Fibroblast of the conjunctiva (primary cell): ENCODE measurements around the gene LIN28B.
A peak's percentile ranks its signal among the peaks of the same experiment; 100 is the strongest.
"Not testable (repeated sequence)": the region's sequence is repeated elsewhere in the genome, so short reads cannot be mapped to it uniquely, and the experiment has no call there.

Source experiments
- DNase-seq: peaks from one replicate; pipeline ENCODE4 v3.0.0-alpha.2; 2010; ENCODE audit warnings: low read depth

Gene LIN28B

DNA sequence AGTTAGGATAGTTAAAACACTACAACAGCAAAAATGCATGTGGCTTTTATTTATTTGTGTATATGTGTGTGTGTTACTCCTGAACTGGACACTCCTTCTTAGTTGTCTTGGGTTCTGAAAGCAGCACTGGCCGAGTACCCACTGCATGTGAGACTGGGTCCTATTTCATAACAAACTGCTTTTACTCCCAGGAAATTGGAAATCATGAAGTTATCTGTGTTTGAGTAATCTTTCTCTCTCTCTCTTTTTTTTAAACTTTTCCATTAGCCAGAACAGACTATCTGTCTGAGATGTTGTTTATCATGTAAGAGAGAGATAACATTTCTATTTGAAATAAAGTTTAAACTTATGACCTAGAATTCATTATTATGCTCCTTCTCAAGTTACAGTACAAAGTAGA, 110.4 kb downstream of the LIN28B start:
- DNase-seq: no peak

DNA sequence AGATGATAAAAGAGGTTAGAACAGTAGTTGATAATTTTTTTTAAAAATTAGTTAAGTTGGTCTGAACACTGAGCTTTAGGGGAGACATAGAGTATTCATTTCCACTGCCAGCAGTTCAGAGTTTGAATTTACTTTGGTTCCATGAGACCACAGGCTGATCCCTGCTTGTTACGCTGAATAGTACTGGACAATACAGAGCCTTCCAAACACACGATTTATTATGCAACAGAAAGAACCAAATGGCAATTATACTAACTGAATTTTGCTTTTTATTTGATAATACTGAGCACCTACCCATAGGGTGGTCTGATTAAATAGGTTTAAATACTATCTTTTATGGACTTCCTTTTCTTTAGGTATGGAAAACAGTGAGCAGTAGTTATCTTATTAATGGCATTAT, 111.5 kb downstream of the LIN28B start:
- DNase-seq: no peak

DNA sequence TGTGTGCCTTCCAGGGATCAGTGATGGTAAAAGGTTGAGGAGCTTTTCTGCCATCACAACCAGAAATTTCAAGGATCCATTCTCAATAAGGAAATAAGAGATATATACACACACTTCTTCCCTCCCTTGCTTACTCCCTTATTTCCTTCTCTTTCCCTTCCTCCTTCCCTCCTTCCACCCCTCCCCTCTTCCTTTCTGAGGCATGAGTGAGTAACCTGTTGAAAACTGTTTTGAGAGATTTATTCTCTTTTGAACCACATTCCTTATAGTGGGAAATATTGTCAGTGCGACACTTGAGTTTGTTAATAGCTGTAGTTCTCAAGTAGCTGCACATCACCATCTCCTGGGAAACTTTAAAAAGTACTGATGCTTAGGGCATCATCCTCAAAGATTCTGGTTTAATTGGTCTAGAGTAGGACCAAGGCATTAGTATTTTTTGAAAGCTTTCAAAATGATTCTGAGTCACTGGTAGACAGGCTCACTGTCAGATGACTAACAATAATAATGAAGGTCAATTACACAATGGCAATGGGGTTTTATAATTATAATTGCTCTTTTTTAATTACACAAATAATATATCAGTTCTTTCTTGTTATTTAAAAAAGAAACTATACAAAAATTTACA, 113.0 kb downstream of the LIN28B start:
- DNase-seq: no peak

DNA sequence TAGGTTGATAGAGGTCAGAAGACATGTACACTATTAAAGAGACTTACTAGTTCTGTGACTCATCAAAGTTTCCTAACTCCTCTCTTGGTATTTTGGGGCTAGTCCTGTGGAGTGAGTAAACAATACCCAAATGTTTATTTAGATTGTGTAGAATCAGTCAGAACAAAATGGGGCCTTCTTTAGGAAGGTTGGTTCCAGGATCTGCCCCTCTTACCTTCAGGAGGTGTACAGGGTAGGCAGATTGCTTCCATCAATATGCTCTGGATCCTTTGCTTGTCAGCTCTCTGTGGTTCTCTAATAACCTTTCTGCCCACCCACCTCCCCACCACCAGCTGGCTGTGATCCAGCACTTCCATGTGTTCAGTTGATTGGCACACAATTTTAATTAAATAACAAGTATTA, 115.9 kb downstream of the LIN28B start:
- peak; percentile 2 for DNase-seq

DNA sequence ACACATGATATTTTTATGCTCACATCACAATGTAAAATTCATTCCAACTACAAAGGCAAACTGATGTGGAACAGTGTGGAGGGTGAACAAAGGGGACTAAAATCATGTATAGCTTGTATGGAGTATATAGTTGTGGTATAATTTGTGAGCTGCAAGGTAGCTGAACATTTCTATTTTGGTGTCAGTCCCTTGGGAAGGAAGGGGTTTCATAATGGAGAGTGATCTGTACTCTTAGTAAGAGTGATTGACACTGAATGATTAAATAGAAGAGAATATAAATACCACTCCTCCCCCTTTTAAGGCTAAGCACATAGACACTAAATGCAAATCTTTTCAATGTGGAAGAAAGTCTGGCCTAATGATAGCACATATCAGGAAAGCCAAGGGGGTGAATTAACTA, 118.3 kb downstream of the LIN28B start:
- DNase-seq: no peak

DNA sequence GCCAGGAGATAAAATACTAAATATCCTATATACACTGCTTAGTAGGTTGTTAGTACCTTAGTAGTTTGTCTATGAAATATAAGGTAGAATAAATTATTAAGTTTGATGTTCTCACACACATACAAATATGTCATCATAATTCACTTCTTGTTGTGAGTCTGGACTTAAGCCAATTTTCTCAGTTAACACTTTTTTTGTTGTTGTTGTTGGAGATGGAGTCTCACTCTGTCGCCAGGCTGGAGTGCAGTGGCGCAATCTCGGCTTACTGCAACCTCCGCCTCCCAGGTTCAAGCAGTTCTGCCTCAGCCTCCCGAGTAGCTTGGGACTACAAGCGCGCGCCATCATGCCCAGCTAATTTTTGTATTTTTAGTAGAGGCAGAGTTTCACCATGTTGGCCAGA, 119.5 kb downstream of the LIN28B start:
- not testable (repeated sequence) for DNase-seq

DNA sequence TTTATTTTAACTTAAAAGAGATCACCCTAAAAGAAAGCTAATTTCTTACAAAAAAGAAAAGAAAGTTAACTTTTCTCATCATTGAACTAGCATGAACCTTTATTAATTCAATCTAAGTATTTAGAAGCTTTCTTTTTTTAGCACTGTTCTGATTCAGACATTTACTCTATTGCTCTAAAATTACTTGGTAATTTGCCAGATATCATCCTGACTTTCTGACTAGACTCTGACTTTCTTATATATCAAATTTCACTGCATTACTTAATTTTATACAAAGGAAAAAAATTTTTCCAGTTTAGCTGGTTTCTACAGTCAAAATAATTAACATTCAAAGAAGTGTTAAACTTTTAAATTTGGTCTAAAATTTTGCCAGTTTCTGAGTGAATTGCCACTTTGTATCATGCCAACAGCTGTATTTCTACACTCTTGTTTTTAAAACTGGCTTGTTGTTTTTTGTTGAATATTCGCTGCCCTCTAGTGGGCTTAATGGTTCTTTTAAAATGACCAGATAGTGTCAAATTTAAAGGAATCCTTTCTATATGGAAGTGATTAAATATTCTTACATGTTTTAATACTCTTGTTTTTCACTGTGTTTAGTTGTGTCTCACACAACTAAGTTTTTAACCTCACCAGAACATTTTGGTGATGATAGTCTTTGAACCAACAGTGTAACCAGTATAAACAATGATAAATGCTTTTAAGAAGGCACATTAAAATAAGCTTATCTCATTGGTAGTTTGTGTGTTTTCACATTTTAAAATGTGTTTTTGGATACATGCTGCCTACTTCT, 120.9 kb downstream of the LIN28B start:
- DNase-seq: peak; percentile 23

DNA sequence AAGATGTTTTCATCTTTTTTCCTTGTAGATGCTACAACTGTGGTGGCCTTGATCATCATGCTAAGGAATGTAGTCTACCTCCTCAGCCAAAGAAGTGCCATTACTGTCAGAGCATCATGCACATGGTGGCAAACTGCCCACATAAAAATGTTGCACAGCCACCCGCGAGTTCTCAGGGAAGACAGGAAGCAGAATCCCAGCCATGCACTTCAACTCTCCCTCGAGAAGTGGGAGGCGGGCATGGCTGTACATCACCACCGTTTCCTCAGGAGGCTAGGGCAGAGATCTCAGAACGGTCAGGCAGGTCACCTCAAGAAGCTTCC, 121.4 kb downstream of the LIN28B start:
- no peak for DNase-seq

DNA sequence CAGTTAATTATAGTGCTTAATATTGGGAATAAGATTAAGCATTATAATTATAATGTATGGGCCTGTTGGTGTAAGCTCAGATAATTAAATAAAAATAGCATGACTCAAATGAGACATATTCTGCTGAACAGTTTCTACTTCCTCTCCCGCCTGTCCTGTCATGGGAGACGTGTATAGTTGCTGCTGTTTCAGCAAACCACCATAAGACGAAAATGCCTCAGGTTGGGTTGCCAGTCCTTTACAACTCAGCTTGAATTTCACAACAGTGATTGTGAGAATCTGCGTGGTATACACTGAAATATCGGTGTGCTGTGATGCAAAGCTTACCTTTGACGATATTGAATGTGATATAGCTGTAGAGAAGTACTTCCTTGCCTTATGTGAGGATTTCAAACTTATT, 123.4 kb downstream of the LIN28B start:
- no peak for DNase-seq

DNA sequence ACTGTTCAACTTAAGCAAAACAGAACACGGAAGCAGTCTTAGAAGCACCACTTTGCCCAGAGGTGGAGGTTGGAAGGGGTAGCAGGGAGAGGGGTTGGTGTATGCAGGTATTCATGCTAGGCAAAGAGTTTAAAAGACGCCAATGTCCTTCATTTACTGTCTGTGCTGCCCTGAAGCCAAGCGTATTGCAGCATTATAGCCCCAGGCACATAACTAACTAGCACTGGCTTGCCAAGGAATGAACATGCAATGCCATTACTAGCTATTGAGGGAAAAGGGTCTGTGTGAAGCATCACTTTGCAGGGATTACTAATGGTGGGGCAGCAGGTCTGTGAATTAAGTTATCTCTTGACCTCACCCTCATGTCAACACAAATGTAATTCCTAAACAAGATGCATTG, 124.8 kb downstream of the LIN28B start:
- DNase-seq: not testable (repeated sequence)

DNA sequence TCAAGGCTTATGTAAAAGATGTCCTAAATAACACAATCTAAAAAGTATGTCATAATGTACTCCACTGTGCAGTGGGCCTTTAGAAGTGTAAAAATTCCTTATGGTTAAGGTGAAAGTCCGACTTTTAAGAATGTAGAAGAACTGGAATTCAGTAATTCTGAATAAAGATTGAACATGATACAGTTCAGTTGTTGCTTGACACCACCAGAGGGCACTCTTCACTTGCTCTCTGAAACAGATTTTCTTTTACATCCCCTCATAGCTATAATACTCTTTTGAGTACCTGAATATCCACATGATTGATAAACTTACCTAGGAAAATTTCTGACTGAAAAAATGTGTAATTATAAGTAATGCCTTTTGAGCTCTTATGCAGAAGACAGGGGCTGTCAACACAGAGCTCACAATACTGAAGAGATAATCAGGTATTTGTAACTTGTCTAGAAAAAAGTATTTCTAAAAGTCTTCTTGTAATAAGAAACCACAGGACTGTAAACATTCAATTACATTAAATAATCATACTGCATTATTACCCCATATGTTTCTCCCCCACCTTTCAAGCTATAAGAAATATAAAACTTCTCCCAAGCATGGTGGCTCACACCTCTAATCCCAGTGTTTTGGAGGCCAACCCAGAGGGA, 130.8 kb downstream of the LIN28B start:
- peak; percentile 56 for DNase-seq

DNA sequence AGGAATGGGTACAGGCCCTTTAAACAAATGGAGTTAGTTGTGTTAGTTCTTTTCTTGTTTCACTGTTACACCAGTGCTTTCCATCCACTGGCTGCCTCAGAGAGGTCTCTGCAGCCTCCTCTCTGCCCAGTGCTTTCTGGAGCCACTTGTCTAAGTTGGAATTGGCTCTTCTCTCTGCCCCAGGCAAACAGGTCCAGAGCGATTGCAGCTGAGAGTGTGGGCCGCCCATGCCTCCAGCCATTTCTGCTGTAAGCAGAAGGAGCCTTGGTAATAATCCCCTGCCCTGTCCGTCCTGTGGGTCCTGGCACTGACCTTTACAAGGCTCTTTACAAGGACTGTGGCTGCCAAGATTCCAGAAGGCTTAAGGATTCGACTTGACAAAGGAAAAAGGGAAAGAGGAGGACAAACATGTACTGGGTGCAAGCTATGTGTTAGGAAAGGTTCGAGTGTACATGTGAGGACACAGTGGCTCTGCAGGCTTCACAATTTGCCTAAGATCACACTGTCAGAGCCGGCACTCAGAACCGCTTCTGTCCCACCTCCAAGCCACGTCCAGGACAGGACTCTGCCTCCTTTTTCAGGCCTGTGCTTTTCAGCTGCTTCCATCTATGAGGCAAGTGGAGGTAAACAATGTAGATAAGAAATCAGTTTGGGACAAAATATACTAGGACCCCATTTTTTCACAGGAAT, 134.4 kb downstream of the LIN28B start:
- no peak for DNase-seq

DNA sequence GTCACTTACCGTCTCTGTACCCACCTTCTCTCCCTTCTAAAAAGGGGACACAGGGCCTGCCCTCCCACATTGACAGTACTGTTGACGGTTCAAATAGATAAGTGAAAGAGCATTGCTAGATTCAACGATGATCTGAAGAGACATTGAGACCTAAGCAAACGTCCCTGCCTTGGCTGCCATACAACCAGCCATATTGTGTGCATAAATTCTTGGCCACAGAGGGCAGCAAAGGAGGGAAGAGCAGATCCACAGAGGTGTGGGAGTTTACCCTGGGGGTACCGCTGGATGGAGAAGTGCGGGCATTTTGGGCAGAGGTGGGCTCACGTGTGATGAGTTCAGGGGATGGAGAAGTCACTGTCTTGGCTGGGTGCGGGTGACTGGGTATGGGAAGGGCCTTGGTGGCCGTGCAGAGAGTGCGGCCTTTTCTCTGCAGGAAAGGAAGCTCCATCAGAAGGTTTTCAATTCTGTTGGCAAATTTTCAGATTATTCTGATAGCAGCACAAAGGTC, 137.3 kb downstream of the LIN28B start:
- no peak for DNase-seq

DNA sequence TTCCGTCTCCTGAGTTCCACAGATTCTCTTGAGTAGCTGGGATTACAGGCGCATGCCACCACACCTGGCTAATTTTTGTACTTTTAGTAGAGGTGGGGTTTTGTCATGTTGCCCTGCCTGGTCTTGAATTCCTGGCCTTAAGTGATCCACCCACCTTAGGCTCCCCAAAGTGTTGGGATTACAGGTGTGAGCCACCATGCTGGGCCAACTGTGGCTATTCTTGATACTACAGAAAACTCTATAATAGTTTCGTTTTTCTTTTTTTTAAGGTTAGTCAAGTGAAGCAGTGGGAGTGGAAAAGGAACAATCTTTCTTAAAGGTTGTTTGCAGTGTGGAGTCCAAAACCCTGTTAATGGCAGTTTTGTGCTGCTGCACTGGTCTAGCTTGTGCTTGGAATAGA, 138.2 kb downstream of the LIN28B start:
- no peak for DNase-seq

DNA sequence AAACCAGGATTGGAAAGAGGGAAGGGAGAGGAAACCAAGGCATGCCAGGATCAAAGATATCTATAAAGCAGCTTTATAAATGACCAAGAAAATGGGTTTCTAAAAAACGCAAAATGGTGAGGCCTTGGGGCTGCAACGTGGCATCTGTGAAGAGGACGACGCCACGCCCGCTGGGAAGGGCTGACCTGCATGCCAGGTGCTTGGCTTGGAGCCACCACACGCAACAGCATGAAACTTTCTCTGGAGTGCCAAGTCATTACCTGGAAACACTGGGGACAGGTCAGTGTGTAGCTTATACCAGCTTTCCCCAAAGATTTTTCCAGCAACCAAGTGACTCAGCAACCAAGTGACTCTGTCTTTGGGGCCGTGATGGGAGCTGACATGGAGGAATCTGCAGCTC, 140.4 kb downstream of the LIN28B start:
- DNase-seq: no peak

DNA sequence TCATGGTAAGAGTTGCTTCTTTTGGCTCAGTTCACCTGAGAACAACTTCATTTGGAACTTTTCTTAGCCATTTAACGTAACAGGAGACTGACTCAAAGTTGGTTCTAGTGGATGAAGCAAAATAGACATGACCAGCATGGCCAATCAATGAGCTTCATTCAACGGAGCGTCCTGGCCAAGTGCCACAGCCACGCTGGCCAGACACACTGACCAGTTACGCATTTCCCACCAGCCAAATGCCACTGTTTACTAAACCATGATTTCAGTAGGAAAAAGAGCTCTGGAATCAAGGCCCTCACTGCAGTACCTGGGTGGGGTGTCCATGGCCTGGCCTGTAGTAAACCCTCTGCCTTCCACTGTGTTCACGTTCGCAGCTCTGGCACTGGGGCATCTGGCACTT, 142.5 kb downstream of the LIN28B start:
- no peak for DNase-seq

DNA sequence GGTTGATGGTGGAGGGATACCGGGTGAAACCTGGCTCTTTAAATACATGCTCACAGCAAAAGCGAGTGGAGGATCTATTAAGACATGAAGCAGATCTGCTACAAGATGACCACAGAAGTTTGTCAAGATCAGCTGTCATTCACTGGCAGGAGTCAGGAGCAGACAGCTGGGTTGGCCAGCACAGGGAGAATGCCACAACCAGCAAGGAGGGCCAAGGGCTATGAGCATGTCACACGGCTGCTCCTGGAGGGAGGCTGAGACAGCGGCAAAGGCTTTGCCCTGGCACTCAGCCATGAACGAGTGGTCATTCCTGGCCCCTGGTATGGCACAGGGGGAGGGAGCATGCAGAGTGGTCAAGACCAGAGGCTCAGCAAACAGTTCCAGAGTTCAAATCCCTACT, 145.3 kb downstream of the LIN28B start:
- no peak for DNase-seq

DNA sequence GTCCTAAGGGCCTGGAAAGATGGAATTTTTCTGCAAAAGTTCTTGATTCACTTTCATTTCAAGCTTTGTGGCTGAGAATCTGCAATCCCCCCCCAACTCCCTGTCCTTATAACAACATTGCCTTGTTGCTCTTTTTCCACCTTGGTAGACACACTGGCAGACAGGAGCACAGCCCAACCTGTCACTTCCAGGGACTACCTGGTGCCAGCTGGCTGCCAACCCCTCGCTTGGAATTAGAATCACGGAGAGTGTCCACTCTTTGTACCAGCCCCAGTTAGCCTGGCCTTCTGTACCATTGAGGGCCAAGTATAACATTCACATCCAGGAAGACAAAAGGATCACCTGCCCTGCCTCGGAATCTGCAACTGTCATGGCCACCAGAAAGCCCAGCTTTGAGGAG, 148.2 kb downstream of the LIN28B start:
- no peak for DNase-seq

DNA sequence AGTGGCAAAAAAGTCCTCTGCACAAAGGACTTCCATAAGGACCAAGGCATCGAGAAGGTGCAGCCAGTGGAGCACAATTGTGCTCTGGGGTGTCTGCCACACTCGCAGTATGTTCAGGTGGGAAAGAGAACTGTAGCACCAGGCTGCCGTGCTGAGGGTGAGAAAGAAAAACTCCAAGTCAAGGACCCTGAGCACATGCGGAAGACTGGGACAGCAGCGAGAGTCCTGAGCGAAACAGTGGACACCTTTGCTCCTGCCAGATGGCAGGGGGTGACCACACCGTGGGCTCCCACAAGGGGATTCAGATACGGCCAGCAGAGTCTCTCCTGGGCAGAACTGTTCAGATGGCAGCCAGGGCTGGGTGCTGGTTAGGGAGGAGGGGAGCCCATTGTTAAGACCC, 149.4 kb downstream of the LIN28B start:
- no peak for DNase-seq

DNA sequence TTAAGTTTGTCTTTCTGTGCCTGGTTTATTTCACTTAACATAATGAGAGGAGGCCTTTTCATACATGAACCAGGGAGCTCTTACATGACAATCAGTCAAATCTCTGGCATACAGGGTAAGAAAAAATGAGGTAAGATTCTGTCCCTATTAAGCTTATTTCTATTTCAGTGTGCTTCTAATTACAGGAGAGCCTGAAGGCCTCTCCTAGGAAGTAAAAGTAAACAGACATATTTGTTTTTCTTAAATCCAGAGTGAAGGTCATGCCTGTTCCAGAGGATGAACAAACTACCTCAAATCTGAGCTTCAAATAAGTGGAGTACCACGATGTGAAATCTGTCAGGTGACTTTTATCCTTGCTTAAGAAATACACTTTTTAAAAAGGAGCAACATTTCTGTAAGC, 150.3 kb downstream of the LIN28B start:
- no peak for DNase-seq

DNA sequence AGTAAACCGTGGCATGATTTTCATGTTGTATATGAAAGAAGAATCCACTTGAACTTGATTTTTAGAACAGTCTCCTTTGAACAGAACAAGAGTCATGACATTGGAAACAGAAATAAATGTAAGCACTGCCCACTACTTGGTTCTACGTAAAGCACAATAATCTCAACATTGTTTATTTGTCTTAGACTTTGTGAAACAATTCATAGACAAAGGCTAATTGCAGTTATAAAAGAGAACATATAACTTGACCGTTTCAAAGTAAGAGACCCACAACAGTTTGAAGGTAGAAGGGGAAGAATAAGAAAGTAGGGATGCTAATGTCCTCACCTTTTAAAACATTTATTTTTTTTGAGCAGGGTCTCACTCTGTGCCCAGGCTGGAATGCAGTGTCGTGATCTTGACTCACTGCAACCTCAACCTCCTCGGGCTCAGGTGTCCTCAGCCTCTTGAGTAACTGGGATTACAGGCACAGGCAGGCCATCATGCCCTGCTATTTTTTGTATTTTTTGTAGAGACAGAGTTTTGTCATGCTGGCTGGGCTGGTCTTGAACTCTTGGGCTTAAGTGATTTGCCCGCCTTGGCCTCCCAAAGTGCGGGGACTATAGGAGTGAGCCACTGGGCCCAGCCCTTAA, 151.8 kb downstream of the LIN28B start:
- no peak for DNase-seq
